HG02852 (cell line): ENCODE data around the gene UPK1A.
"Not testable (repeated sequence)": the region's sequence is repeated elsewhere in the genome, so short reads cannot be mapped to it uniquely, and the experiment has no call there.

ENCODE experiments used
- ATAC-seq: cut with Tn5 transposase; IDR thresholded peaks from one replicate; pipeline ENCODE4 v1.9.1; 2021; ENCODE audit warnings: mild to moderate bottlenecking, moderate library complexity; ENCODE audit not compliant: unreplicated experiment

UPK1A gene

GRCh38 chr19:35716801-35717664, 50.7 kb downstream of the UPK1A start:
- ATAC-seq: peak; percentile 58

- ATAC-seq: peak; percentile 53
Measured at GRCh38 chr19:35717665-35718344, 51.5 kb downstream of the UPK1A start, which contains the start of gene KMT2B. Gene KMT2B, plus strand, starts transcription at chr19:35718003. Its CDS starts 16 bp downstream, at chr19:35718019.

- peak; percentile 2 for ATAC-seq
Measured at GRCh38 chr19:35718345-35719041, 52.2 kb downstream of the UPK1A start.

- ATAC-seq: no peak
Measured at GRCh38 chr19:35719402-35720162, 53.3 kb downstream of the UPK1A start.

DNA sequence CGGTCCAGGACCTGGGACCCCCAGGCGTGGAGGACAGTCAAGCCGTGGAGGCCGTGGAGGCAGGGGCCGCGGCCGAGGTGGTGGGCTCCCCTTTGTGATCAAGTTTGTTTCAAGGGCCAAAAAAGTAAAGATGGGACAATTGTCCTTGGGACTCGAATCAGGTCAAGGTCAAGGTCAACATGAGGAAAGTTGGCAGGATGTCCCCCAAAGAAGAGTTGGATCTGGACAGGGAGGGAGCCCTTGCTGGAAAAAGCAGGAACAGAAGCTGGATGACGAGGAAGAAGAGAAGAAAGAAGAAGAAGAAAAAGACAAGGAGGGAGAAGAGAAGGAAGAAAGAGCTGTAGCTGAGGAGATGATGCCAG, 53.8 kb downstream of the UPK1A start:
- no peak for ATAC-seq

- ATAC-seq: no peak
Measured at GRCh38 chr19:35720648-35721047, 54.3 kb downstream of the UPK1A start.

- no peak for ATAC-seq
Measured at GRCh38 chr19:35721374-35721773, 55.1 kb downstream of the UPK1A start.

- ATAC-seq: no peak
Measured at GRCh38 chr19:35722461-35722860, 56.1 kb downstream of the UPK1A start.

- no peak for ATAC-seq
Measured at GRCh38 chr19:35722897-35723296, 56.6 kb downstream of the UPK1A start.

GRCh38 chr19:35723671-35724070, 57.4 kb downstream of the UPK1A start:
- ATAC-seq: no peak

DNA sequence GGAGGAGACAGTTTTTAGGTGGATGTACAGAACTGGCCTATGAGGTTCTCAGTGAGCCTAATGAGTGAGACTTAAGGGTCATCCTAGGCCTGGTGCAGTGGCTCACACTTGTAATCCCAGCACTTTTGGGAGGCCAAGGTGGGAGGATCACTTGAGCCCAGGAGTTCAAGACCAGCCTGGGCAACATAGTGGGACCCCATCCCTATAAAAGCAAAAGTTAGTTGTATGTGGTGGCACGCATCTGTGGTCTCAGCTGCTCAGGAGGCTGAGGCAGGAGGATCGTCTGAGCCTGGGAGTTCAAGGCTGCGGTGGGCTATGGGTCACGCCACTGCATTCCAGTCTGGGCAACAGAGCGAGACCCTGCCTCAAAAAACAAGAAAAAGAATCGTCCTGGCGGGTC, 57.8 kb downstream of the UPK1A start:
- ATAC-seq: not testable (repeated sequence)

- no peak for ATAC-seq
Measured at GRCh38 chr19:35724560-35724959, 58.2 kb downstream of the UPK1A start.

- ATAC-seq: no peak
Measured at GRCh38 chr19:35725216-35725861, 59.0 kb downstream of the UPK1A start.

- no peak for ATAC-seq
Measured at GRCh38 chr19:35727053-35727955, 61.0 kb downstream of the UPK1A start.
